Smooth muscle cell of the brain vasculature (primary cell): ENCODE data around the gene PRSS56.

Source experiments
- DNase-seq: peaks from one replicate; pipeline ENCODE4 v3.0.0-alpha.2; 2012; ENCODE audit warnings: low read depth, low spot score

The PRSS56 gene

DNA sequence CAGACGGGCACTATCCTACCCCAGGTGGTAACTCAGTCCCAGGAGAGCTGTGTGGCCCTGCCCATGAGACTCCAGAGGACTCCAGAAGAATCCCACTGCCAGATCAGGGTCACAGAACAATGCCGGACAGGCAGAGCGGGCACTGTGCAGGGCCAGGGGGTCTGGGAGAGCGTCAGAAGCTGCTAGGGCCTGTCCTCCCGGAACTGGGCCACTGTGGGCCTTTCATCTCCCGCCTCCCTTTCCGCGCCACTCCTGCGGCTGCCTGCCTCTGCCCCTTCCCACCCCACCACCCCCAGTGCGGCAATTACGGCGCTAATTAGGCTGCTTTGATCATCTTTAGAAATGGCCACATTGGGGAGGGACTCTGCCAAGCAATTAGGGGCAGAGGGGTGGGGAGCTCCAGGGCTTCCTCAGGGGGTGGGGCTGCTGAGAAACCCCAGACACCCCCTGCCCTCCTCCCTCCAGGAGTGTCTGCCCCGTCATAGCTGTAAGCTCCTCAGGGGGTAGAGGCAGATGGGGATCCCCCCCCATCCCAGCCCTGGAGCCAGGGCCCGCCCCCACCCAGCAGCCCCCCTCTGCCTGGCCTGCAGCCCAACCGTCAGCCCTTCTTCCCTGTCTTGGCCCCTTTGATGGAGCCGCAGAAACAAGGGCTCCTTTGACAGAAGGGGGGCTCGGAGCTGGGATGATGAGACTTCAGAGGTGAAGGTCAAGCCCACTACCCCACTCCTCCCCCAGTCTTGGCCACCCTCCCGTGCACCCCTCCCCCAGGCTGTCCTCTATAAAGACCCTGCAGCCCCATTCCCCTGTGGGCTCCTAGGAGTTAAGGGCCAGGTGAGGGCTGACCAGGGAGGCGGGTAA is at the start of gene PRSS56:
Gene PRSS56, plus strand, starts transcription at position 808 of the 858 bp plus-strand sequence. CDS start 211 bp downstream, outside the sequence.
- no peak for DNase-seq

DNA sequence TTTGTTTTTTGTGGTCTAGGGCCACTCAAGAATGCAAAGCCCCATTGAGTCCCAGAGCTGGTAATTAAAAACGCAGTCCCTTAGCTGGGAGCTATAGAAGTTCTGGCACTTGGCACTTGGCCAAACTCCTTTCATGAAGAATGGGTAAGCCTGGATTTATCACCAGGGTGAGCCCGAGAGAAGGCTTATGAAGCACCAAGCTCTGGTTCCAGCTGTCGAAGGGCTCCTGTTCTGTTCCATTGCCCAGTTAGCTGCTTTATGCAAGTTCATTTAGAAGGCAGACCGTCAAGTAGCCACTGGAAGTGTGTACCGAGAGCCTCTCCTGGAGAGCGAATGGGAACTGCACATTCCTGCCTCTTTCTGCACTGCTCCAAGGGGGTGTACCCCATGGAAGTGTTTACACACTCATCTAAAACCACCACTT is 46.7 kb upstream of the PRSS56 start:
- DNase-seq = no peak

GRCh38 chr2:232476045-232476444 is 44.1 kb upstream of the PRSS56 start:
- DNase-seq = no peak

- DNase-seq = no peak
These were observed 43.4 kb upstream of the PRSS56 start for GRCh38 chr2:232476791-232477190.

DNA sequence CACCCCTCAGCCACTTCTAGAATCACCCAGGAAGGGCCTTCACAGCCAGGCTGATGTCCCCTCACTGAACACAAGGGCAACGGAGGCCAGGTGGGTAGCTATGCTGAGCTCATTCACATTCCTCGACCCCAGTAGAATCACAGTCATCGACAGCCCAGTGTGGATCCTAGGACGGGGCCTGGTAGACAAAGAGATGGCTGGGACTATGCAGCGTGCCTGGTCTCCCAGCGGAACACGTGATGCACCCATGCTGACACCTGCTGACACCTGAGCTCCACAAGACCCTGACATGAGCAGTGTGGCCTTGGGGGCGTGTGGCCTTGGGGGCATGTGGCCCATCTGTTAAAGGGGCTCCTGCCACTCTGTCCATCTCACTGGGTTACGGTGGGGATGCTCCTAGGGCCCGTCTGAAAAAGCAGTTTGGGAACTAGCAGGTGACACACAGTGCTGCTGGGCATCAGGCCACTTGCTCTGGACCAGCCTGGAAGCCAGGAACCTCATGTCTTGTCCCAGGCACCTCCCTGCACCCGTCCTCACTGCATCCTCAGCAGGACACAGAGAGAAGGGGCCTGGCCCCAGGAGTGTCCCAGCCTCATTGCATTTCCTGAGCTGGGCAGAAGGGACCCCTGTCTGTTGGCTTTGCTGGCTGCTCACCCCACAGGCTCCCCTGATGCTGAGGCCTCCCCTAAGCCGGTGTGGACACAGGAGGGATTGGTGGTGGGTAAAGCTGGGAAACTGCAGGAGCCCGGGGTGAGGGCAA is 42.3 kb upstream of the PRSS56 start:
- DNase-seq = no peak

- no peak for DNase-seq
These were observed 41.4 kb upstream of the PRSS56 start for GRCh38 chr2:232478571-232479340.

DNA sequence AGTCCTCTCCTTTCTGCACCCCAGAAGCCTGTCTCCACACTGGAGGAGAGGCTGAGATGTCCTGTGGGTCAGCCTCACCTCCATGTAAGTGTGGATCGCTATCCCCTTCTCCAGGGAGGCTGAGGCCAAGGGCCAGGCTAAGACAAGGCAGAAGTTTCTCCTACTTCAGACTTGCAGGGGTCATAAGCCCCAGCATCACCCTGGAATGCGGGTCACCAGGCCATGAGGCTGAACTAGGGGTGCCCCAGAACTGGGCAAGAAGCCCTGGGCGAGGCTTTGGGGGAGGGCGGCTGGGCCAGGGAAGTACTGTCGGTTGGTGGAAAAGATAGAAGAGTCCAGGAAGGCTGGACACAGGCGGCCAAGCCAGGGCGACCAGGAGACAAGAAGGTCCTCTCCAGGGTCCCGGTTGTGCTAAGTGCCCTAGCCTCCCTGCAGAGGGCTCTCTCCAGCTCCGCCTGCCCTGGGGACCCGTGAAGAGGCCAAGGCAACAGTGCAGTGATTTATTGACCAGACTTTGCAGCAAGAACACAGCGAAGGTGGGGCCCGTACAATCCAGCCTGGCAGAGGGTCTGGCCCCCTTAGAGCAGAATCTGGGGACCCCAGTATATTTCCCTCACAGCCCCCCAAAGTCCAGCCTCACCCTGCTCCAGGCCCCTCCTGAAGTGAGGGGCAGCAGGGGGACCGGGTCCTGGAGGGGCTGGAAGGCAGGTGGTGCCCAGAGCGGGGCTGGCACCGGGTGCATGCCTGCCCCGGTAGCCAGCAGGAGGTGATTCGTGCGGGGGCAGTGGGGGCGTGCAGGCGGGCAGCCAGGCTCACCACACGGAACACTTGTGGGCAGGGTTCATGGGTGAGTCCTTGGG is 40.6 kb upstream of the PRSS56 start:
- DNase-seq = no peak

DNA sequence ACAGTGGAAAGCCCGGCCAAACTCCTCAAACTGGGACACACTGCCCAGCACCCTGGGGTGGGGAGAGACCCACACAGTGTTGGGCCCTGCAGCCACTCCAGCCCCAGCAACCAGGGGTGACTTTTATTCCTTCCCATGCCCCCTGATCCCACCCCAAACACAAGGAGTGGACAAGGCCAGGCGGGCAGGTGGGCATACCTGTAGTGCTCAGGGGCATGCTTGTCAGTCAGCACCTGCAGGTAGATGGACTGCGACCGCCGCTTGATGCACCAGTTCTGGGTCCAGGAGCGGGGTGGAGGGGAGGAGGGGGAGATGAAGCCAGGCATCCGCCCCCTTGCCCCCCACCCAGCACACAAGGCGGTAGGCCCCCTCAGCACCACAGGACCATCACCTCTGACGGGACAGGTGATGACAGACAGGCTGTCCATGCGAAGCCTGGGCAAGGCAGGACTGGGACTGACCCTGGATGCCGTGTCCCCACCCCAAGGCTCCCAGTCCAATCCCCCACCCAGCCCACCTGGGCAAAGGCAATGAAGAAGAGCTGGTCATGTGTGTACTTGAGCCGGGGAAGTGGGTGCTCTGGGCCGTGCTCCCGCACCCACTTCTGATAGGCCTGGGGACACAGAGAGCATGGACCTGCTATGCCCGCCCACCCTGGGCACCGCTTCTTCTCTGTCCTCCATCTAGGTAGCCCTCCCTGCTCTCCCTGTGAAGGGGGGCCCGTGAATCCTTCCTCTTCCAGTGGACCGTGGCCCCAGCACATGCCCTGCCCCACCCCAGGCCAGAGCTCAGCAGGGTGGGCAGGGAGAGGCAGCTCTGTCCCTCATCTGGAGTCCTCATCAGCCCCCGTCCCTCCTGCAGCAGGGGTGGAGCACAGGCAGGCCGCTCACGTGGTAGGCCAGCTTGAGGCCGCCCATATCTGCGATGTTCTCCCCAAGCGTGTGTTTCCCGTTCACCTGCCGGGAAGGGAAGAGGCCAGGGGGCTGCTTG is 39.7 kb upstream of the PRSS56 start:
- no peak for DNase-seq

- DNase-seq = no peak
These were observed 38.7 kb upstream of the PRSS56 start for GRCh38 chr2:232481322-232482140.

DNA sequence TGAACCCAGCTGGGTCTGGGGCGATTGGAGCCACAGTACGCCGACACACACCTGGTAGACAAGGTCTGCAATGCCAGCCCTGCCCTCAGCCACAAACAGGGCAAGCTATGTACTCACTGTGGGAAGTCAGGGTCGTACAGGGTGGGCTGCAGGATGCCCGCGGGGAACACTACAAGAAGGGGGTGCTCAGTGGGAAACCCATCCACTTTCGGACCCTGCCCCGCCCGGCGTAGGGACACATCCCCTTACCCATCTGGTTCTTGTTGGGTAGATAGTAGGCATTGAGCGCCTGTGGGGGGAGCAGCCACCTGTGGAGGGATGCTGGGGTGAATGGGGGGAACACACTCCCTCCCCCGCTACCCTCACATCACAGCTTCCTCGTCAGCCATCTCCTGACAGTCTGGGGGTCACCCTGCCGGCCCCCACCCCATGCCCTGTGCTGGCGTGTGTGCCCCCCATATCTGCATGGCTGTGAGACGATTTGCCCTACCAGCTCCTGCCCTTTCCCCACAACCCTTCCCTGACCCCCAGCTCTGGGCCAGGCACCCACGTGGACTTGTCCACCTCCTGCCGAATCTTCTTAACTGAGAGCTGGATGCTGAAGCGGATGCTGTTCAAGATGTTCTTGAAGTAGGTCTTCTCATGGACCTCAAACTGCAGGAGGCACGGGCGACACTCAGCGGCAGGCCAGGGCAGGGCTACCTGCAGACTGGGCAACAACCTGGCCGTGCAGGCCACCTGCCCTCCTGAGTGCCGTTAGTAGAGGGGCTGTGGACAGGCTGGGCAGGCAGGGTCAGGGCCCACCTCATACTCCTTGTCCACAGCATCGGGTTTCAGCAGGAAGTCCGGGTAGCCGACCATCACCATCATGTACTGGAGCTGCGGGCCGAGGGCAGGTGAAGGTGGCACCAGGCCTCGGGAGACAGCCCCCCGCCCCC is 37.6 kb upstream of the PRSS56 start:
- no peak for DNase-seq

DNA sequence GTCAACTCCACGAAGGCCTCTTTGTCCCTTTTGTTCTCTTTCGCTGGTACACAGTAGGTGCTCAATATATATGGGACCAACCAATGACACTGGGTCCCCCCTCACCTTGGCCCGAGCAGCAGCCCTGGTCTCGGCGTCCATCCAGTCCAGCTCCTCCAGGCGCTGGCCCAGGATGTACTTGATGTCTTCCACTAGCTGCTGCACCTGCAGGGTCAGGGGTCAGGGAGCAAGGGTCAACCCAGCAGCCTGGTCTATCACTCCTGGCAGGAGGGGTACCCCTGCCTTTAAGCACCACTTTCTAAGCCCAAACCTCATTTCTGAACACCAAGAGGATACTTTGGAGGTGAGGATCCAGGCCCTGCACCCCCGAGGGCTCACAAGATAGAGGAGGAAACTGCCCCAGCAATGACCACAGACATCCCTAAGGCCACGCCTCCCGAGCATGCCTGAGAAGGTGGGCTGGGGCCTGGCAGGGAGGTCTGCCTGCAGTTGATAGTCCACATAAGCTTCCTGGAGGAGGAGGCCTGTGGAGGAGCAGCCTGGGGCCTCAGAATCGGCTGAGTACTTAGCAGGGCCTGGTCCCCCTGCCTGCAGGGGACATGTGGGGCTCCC is 36.8 kb upstream of the PRSS56 start:
- DNase-seq = no peak

- no peak for DNase-seq
These were observed 36.1 kb upstream of the PRSS56 start for GRCh38 chr2:232483923-232484627.

- no peak for DNase-seq
These were observed 35.4 kb upstream of the PRSS56 start for GRCh38 chr2:232484628-232485347.

DNA sequence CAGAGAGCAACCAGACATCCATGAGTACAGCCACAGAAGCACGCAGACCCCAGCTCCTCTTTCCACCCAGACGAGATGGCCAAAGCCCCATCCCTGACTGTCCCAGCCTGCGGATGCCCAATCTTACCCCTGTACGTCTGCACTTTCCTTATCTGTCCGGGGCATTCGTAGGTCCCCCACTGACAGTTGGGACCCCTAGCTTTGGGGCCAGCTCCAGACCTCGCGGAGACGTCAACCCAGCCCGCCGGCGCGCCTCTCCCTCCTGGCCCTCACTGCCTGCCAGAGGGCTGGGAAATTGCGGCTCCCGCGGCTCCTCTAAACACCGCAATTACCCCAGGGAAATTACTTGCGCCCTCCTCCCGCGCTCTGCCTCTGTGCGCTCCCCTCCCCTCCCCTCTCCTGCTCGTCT is 34.8 kb upstream of the PRSS56 start:
- DNase-seq = no peak

DNA sequence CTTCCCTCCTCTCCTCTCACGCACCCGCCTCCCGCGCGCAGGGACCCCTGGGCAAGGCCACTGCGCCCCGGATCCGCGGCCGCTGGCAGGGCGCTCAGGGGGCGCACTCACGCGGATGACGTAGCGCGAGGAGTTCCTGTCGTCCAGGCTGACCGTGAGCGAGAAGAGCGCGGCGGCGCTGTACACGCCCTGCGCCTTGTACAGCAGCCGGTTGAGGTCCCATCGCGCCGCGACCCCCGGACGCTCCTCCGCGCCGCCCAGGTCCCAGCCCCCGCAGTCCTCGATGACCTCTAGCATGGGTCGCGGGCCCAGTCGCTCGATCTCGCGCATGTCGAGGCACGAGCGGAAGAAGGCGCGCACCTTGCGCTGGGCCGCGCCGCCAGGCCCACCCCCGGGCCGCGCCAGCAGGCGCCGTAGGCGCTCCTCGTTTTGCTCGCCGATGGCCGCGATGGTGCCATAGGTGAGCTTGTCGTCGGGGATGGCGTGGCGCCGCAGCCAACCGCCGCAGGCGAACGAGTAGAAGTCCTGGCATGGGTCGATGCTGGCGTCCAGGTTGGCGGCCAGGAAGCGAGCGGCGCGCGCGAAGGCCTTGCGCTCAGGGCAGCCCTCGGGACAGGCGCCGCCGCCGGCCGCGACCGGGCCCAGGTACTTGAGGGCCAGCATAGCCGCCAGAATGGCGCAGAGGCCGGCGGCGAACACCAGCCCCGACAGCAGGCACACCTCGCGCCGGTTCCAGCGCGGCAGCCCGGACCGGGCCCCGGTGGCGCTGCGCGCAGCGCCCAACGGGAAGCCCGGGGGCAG is 34.2 kb upstream of the PRSS56 start:
- no peak for DNase-seq
